ENCODE data around the gene ANGPTL4.
"Not testable (repeated sequence)": the region's sequence is repeated elsewhere in the genome, so short reads cannot be mapped to it uniquely, and the experiment has no call there.

The ANGPTL4 gene

DNA sequence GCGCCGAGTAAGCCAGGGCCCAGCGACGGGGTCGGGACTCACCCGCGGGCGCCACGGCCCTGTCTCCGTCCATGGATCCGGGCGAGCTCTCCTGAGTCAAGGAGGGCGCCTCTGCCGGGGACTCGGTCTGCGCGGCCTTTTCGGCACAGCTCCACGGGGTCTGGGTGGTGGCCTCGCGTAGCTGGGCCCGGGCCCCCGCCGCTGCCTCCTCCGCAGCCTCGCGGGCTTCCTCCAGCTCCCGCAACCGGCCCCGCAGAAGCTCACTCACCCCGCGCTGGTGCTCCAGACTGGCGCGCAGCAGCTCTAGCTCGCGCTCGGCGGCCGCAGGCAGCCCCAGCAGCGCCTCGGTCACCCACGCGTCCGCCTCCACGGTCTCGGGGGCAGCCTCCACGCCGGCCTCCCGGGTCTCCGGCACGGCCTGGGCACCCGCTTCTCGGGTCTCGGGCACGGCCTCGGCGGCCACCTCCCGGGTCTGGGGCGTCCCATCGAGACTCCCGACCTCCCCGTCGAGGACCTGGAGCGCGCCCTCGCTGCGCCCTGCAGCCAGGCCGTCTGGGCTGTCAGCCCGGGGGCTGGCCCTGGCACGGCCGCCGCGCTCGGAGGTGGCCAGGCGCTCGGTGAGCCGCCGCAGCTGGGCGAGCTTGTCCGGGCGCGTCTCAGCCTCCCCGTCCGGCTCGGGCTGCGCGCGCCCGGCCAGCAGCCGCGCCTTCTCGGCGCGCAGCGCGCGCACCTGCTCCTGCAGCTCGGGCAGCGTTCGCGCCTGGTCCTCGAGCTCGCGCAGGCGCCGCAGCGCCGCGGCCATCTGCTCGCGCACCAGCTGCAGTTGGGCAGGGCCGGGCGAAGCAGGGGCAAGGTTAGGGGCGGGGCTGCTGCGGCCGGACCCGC, 29.3 kb upstream of the ANGPTL4 start:
- peak; percentile 66 to 87 for DNase-seq

DNA sequence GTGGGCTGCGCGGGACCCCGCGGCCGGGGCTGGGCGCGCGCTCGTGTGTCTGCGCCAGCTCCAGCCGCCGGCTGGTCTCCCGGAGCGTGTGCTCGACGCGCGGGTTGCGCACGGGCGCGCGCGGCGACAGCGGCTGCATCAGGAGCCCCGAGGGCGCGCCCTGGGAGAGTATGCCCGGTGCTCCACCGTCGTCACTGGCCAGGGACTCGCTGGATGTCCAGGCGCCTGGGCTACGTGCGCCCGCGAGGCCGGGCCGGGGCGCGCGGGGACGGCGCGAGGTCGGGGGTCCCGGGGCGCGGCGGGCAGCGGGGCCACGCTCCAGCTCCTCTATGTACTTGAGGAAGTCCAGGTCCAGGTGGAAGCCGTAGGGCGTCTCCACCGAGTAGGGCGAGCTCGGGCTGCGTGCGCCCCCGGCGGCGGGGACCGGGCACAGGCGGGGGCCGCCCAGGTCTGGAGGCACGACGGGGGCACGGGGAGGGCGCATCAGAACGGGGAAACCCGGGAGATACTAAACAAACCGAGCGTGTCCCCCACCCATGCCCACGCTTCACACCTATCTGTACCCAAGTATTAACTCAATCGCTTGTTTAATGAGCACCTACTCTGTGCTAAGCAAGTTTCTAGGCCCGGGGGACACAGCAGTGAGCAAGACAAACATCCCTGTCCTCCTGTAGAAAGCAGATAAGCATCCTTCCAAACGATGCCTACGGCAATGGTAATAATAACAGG, 28.4 kb upstream of the ANGPTL4 start:
- peak; percentile 51 to 66 for DNase-seq

DNA sequence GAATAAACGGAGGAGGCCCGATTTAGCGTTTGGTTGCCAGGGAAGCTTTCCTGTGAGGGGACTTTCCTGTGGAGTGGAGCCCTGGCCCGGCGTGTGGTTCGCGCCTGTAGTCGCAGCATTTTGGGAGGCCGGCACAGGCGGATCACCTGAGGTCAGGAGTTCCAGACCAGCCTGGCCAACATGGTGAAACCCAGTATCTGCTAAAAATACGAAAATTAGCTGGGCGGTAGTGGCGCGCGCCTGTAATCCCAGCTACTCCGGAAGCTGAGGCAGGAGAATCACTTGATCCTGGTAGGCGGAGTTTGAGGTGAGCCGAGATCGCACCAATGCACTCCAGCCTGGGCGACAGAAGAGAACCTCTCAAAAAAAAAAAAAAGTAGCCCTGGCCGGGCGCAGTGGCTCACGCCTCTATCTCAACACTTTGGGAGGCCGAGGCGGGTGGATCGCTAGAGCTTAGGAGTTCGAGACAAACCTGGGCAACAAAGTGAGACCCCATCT, 27.8 kb upstream of the ANGPTL4 start:
- peak in 1 of 2 experiments; percentile 46 for DNase-seq

DNA sequence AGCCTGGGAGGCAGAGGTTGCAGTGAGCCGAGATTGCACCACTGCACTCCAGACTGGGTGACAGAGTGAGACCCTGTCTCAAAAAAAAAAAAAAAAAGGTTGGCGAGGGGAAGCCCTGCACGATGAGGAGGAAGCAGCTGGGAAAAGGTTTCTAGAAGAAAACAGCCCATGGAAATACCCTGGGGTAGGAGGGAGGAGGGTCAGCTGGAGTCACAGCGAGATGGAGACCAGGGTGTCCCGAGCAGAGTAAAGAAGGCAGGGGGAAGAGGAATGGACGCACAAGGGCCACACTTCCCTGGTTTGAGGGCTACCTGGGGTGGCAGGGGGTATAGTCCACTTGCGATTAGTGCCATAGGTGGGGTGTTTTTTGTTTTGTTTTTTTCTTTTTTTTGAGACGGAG, 27.3 kb upstream of the ANGPTL4 start:
- no peak for DNase-seq

DNA sequence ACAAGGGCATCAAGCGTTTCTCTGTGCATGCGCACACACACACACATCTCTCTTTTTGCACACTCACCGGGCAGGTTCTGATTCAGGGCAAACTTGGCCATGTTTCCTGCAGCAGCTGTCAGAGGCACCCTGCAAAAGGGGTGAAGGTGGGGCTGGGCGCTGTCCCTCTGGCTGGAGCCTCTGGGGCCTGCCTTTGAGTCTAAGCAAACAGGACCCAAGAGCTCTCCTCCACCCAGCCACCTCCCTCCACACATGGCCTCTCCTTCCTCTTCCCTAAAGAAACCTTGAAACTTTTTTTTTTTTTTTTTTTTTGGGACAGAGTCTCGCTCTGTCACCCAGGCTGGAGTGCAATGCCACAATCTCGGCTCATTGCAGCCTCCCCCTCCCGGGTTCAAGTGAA, 26.2 kb upstream of the ANGPTL4 start:
- DNase-seq = no peak

DNA sequence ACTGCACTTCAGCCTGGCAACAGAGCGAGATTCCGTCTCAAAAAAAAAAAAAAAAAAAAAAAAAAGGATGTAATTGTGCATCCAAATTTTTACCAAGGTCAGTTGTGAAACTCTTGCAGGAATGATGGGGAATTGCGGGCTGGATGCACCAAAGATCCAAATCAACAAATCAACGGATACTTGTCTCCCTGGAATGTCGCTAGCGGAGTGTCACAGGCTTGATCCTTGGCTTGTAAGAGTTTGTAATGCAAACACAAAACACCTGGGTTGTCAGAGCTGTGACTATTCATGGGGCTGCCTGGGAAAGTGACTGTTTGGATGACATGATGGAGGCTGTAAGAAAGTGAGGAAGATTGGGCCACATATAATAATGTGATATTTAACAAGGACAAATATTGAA, 25.1 kb upstream of the ANGPTL4 start:
- no peak for DNase-seq

DNA sequence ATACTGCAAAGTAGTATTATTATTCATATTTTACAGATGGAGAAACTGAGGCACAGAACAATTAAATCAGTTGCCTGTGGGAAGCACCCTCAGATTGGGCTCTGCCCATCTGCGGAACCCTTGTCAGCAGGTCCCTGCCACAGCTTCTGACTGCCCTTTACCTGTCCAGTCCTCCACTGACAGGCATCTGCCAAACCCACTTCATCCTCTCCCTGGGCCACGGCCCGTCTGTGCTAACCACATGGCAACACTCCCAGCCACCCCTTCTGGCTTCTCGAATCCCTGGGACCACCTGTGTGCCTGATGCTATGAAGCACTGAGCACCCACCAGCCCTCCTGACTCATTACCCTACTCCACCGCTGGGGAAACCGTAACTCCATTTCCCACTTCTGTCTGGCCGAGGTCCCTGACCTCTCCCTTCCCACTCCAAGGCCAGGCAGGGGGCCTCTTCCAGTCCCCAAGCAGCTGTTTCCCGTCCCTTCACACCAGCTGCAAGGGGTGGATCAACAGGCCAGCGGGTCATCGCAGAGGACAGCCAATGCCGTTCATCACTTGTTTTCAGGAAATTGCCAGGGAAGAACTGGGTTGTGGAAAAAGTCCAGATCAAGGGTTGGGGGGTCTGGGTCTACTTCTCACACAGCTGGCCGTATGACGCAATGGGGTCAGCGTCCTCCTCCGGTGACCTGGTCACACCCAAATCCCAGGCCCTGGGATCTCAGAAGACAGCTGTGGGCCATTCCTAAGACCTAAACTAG, 23.4 kb upstream of the ANGPTL4 start:
- DNase-seq = peak; percentile 29 to 71

DNA sequence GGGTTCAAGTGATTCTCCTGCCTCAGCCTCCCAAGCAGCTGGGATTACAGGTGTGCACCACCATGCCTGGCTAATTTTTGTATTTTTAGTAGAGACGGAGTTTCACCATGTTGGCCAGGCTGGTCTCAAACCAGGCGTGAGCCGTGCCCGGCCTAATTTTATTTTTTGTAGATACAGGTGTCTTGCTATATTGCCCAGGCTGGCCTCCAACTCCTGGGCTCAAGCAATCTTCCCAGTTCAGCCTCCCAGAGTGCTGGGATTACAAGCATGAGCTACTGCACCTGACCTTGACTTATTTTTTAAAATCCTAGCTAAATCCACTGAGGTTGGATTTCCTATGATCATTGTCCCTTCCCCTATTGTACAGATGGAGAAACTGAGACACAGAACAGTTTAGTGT, 22.5 kb upstream of the ANGPTL4 start:
- not testable (repeated sequence) for DNase-seq

DNA sequence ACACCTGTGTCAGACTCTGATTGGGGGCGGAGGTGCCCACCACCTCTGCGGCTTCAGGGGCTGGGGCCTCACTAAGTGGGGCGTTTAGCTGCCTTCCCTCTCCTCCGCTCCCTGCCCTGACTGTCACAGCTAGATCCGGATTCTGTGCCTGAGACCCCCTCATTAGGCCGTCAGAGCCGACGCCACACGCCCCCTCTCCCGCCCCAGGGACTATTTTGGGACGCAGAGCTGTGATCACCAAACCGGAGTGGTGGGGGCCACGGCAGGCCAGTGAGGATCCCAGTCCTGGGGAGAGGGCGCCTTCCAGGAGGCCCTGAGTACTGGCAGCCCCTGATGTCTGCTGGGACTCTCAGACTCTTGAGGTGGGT, 21.7 kb upstream of the ANGPTL4 start:
- DNase-seq = no peak

DNA sequence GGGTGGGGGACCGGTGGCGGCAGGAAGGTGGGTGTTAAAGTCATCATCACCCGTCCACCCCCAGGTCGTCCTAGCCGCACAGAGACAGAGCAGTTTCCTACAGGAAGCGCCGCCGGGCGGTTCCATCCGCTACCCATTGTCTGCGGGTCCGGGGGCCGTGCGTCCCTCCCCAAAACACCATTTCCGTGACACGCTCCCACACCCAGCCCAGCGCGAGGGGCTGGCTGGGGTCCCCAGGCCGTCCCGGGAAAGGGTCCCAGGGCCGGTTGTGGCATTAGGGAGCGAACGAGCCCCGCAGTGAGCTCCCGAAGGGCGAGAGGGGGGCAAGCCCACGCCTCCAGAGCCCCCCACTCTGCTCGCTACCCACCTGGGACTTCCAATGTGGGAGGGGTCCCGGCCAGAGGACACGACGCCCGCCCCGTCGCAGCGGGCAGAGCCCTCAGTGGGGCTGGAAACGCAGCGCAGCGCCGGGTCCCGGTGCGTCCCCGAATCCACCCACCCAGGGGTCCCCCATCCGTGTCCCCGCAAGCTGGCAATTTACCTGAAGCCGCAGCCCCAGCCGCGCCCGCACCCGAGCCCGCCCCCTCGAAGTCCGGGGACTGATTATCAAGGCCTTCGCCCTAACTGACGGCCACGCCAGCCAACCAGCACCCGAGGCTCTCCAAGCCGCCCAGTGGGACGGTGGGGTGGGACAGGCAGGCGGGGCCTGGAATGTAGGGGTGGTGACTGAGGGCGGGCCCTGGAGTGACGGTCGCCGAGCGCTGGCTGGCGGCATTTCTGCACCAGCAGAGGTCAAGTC, 21.1 kb upstream of the ANGPTL4 start, which contains the start of gene KANK3:
Gene KANK3 (minus strand): TSS at position 579 of the 799 bp plus-strand sequence. CDS start 5,434 bp downstream, outside the sequence.
- peak; percentile 83 to 92 for DNase-seq

DNA sequence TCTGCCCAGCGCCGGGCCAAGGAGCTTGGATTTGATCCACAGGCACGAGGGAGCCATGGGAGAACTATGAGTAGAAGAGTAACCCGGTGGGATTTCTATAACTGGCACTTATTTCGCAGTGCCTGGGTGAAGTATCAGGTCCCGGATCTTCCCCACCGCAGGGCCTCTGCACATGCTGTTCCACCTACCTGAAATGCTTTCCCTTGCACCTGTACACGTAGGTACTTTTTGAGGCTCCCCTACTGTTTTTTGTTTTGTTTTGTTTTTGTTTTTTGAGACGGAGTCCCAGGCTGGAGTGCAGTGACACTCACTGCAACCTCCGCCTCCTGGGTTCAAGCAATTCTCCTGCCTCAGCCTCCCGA, 20.5 kb upstream of the ANGPTL4 start:
- DNase-seq = no peak

DNA sequence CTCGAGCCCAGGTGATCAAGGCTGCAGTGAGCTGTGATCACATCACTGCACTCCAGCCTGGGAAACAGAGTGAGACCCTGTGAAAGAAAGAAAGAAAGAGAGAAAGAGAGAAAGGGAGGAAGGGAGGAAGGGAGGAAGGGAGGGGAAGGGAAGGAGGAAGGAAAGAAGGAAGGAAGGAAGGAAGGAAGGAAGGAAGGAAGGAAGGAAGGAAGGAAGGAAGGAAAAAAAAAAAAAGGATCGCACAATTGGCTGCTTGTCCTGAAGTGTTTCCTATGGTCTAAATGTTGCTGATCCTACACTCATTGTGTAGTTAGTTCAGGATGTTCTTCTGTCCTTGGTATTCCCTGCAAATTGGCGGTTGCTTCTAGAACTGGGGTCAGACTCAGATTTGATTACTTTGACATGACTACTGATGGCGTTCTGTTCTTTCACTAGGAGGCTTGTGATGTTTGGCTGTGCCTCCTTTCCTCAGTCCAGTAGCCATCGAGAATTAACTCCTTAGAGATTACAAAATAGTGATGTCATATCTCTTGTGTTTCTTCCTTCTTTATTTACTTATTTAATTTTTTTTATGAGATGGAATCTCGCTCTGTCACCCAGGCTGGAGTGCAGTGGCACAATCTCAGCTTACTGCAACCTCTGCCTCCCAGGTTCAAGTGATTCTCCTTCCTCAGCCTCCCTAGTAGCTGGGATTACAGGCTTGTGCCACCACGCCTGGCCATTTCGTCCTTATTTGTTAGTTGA, 14.2 kb upstream of the ANGPTL4 start:
- DNase-seq = not testable (repeated sequence)

DNA sequence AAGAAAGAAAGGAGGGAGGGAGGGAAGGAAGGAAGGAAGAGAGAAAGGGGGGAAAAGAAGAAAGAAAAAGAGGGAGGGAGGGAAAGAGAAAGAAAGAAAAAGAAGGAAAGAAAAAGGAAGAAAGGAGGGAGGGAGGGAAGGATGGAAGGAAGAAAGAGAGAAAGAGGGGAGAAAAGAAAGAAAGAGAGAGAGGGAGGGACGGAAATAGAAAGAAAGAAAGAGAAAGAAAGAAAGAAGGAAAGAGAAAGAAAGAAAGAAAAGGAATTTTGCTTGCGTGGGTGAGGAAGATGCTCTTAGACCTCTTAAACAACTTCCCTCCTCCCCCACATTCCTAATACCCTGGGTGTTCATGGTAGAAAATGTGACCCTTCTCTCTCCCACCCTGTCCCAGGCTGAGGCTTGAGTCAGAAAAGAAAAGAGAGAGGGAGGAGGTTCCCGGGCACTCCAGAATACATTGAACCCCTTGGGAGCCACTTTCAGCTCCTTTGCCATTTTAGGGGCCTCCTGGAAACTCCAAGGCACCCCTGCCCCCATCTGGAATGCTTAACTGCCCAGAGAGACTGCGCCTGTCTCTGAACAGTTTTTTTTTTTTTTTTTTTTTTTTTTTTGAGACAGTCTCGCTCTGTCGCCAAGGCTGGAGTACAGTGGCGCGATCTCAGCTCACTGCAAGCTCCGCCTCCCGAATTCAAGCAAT, 11.7 kb upstream of the ANGPTL4 start:
- no peak for DNase-seq

DNA sequence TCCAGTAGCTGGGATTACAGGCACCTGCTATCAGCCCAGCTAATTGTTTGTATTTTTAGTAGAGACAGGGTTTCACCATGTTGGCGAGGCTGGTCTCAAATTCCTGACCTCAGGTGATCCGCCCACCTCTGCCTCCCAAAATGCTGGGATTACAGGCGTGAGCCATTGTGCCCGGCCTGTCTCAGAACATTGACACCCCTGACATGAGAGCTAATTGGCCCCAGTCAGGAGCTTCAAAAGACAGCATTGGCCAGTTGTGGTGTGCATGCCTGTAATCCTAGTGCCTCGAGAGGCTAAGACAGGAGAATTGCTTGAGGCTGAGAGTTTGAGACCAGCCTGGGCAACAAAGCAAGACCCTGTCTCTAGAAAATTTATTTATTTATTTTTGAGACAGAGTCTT, 11.1 kb upstream of the ANGPTL4 start:
- not testable (repeated sequence) for DNase-seq

DNA sequence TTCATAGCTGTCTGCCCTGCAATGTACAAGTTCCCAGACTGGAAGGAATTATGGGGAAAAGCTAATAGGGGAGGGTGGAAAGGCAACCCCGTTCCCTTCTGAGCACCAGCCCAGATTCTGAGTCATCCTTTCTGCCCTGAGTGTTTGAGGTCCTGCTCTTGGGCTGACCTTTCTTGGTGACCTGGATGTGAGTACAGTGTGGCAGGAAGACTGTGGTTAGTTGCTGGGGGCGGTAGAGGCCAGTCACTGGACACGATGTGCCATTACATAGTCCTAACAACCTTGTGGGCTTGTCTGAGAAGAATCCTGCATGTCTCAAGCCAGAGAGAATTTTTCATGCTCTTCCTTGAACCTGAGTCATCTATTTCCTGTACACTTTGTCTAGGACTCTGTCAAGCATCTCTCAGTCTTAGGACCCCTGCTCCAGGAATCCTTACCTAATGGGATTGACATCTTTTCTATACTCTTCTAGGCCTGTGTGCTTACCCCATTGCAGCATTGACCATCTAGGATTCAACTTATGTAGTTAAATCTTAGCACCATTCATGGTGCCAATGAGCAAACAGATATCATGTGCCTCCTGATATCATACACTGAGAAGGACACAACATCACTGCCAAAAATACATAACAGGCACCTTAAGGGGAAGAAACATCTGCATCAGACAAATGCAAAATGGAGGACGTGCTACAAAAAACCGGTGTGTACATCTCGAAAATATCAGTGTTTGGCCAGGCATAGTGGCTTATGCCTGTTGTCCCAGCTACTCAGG, 8.1 kb upstream of the ANGPTL4 start:
- DNase-seq = no peak

DNA sequence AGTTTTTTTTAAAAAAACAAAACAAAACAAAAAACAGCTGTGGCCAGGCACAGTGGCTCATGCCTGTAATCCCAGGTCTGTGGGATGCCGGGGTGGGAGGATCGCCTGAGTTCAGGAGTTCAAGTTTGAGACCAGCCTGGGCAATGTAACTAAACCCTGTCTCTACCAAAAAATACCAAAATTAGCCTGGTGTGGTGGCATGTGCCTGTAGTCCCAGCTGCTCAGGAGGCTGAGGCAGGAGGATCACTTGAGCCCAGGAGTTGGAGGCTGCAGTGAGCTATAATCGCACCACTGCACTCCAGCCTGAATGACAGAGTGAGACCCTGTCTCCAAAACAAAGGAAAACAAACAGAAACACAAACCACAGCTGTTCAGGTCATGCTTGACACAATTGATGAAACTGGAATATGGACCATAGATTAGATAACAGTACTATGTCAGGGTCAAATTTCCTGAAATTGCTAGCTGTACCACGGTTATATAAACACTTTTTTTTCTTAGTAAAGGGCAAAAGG, 6.9 kb upstream of the ANGPTL4 start:
- no peak for DNase-seq

DNA sequence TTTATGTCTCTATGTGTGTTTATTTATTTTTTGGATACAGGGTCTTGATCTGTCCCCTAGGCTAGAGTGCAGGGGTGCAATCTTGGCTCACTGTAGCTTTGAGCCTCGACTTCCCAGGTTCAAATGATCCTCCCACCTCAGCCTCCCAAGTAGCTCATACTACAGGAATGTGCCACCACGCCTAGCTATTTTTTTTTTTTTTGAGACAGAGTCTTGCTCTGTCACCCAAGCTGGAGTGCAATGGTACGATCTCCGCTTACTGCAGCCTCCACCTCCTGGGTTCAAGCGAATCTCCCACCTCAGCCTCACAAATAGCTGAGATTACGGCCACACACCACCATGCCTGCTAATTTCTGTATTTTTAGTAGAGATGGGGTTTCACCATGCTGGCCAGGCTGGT, 5.0 kb upstream of the ANGPTL4 start:
- DNase-seq = no peak

DNA sequence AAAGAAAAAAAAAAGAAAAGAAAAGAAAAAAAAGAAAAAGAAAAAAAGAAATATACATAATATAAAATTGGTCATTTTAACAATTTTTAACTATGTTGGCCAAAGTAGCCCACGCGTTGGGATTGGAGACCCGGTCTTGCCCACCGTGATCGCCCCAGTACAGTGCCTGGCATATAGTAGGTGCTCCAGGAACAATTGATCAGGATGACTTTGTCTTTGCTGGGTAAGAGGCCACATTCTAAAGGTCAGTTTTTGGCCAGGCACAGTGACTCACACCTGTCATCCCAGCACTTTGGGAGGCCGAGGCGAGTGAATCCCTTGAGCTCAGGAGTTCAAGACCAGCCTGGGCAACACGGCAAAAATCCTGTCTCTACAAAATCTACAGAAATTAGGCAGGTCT, 3.8 kb upstream of the ANGPTL4 start:
- DNase-seq = no peak

DNA sequence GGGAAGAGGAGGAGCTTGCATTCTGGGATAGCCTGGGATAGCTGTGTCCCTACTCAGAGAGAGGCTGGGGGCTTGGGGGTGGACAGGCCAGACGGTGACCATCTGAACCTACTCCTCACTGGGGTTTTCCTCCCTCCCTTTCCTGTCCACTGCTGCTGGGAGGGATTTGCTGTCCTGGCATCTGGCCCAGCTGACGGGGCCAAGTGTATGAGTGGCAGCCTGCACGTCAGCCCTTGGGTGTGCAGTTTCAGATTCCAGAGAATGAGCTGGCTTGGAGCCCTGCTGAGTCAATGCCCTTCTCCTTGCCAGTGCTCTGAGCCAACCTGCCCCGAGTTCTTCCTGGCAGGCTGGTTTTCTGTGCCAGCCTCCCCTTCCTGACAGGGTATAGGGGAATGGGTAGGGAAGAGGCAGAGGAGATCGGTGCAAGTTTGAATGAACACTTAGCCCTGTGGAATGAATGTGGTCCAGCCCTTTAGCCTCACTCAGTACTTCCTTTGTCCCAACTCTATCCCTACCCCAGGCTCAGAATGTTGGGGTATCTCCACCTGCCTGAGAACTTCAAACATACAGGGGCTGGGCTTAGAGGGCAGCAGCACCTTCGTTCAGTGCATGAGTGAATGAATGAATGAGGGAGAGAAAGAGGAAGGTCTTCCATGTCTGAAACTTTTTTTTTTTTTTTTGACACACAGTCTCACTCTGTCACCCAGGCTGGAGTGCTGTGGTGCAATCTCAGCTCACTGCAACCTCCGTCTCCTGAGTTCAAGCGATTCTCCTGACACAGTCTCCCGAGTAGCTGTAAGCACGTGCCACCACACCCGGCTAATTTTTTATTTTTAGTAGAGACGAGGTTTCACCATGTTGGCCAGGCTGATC, 1.8 kb upstream of the ANGPTL4 start:
- DNase-seq = peak; percentile 84 to 90

All from NCI-H524 (cell line).